NOMO-1 (cell line): ENCODE measurements around the gene SLC4A4.
"Not testable (repeated sequence)": the region's sequence is repeated elsewhere in the genome, so short reads cannot be mapped to it uniquely, and the experiment has no call there.

Experiments used
- DNase-seq, 2 experiments: peaks; one replicate each; lab custom pipeline; 2025; ENCODE audit not compliant: unreplicated experiment in 2 of 2; lab: John Stamatoyannopoulos, UW

The SLC4A4 gene

DNA sequence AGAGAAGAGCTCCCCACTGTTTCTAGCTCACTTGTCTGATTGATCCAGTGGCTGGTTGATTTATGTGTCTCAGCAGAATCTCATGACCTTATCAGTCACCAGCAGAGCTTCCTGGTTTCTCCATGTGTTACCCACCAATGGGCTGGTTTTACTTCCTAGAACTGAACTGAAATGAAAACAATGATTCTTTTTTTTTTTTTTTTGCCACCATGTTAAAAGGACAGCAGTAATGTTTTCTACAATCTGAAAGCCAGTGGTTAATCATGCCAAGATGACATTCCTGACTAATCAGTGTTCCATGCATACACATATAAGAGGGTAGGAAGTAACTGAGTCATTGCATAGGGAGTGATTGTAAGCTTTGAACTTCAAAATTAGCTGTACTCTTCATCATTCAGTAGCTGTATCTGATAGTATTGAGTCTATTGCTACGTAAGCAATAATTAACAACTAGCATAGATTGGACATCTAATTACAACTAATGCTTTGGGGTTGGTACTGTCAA is 67.7 kb downstream of the SLC4A4 start:
- DNase-seq = no peak

- DNase-seq = not testable (repeated sequence)
Measured at GRCh38 chr4:71408961-71409360, 70.1 kb downstream of the SLC4A4 start.

DNA sequence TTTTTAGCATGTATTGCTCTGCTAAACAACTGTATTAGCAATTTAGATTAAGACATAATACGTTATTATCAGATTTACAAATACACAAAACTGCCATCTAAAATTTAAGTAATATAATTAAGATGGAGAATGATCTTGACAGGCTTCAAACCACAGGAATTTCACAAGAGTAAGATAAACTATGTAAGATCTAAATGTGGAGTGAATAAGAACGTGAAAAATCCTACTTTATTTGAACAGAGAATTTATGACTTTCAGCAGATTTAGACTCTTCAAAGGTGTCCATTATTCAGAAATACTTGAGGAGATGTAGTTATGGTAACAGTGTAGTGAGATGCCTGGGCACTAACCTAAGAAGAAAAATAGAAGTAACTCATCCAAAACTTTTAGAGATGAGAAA is 73.2 kb downstream of the SLC4A4 start:
- DNase-seq = no peak

GRCh38 chr4:71415491-71415890 is 76.7 kb downstream of the SLC4A4 start:
- no peak for DNase-seq

DNA sequence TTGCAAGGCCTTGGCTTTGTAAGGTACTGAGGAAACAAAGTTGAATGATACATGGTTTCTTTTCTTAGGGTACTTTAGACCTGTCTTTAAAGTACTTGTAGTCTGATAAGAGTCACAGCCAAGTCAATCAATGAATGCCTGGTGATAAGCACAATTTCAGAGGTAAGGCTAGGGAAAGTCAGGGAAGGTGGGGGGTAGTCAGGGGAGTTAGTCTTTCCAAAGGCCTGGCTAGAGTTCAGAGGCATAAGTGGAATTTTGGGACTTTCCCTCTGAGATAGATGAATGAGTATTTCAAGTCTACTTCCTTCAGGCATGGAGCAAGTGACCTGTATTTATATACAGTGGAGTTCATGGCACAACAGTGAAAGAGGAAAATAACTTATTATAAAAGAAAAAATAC is 78.3 kb downstream of the SLC4A4 start:
- DNase-seq = no peak

DNA sequence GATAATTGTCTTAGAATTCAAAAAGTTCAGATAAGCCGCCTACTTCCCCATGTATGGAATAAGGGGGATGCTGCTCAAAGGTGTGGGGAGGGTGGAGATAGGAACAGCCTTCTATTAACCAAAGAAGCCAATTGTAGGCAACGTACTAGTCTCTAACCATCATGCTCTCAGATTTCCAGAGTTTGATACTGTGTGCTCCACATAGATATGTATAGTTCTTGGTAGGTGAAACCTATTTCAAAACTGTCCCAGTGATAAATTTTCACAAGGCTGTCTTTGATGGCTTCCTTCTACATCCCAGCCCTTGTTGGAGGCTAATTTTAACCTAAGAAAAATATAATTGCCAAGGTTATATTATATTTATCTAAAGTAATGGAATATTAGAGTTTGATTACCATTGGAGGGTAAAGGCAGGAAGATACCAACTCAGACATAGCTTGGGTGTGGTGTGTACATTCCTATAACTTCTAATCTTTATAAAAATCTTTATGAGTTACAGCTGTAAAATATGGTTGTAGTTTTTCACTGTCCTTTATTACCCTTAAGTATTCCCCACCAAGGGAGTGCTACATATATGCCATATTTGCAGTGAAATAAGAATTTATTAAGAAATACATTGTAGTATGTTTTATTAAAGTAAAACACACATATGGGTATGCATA is 87.7 kb downstream of the SLC4A4 start:
- DNase-seq = no peak

DNA sequence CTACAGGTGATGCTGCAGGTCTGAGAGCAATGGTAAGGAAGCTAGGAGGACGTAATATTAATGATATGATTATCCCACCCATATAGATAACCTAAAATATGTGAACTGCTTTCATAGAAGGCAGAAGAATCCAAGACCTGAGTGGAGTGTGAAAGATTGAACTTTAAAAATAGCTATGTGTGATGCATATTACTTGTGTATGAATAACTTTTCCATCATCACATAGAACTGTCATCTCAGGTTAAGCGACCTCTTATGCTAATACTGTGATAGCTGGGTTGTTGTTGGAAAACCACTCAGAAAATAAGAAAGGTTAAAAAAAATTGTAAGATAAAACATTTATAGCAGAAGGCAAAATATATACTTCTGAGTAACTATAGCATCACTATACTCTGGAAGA is 90.3 kb downstream of the SLC4A4 start:
- DNase-seq = no peak

DNA sequence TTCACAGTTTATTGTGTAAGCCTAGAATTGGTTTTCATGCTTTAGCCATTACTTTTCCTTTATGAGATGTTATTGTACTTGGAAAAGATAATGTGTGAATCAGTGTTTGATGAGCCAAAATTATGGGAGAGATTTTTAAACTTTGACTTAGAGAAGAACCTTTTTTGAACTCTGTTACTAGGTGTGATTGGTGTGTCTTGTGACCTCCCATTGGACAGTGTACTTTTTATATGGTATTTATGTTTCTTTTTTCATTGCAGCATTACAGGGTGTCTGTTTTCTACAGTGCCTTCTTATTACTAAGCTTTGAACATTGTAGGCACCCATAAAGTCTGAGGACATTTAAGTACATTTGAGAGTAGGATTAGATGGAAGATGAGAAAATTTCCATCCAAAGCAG is 91.1 kb downstream of the SLC4A4 start:
- no peak for DNase-seq

DNA sequence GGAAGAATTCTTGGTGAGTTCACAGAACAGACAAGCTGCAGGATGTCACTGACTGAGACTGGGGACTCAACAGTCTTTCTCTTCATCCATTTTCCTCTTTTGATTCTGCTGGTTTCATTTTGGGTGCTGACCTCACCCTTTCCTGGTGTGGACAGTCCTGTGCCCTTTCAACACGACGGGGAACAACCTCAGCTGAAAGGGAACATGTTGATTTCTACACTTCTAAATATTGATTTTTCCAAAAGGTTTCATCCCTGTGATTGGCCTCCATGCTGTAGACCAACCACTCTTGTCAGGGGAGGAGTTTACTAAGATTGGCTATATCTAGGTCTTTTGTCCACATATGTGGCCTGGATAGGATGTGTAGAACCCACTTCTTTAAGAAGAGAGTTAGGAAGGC is 91.8 kb downstream of the SLC4A4 start:
- DNase-seq = no peak

DNA sequence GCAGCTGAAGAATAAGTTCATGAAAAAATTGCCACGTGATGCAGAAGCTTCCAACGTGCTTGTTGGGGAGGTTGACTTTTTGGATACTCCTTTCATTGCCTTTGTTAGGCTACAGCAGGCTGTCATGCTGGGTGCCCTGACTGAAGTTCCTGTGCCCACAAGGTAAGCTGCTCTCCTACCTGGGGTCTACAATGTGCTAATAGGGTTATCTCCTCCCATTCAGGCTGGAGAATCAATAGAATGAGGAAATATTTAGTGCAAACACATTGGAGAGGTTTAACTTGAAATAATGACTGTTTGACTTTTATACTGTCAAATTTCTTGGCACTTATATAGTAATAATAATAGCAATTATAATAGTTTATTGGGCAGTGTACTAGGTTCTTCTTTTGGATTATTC is 101.8 kb downstream of the SLC4A4 start:
- DNase-seq = no peak

DNA sequence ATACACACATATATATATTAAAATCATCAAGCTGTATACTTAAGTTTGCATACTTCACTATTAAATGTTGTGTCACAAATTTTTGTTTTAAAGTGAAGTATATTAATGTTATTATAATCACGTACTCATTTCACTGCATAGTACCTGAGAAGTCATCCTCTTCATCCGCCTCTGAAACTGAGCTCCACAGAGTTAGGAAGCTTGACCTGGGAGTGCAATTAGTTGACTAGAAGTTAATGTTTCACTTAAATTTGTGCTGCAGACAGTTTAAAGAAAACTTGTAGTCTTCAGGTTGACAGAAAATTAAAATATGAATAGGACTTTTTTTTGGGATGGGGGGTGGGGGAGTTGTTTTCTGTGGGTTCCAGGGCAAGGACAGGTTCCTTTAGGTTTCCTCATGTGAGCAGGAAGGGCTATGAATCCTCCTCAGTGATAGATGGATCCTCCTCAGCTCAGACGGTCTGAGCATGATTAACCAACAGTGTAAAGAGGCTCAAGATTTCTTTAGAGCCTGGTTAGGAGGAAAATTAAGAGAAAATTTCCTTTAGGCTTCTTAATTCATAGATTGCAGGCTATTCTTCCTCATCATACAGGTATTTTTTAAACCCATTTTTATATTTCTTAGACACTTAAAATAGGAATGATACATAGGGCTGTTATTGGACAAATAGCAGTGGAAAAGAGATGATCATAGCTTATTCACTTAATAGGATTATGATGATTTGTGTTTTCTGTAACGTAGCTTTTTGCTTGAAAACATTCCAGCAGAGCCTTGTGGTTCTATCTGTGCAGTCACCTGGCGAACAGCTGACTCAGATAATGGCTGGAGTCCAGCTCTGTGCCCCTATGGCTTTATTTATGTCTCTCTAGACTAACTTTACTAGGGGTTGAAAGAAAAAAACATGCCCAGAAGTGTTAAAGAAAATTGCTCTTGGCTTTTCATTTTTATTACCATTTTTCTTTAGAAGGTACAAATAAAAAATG is 102.7 kb downstream of the SLC4A4 start:
- no peak for DNase-seq

GRCh38 chr4:71442336-71442735 is 103.5 kb downstream of the SLC4A4 start:
- no peak for DNase-seq

DNA sequence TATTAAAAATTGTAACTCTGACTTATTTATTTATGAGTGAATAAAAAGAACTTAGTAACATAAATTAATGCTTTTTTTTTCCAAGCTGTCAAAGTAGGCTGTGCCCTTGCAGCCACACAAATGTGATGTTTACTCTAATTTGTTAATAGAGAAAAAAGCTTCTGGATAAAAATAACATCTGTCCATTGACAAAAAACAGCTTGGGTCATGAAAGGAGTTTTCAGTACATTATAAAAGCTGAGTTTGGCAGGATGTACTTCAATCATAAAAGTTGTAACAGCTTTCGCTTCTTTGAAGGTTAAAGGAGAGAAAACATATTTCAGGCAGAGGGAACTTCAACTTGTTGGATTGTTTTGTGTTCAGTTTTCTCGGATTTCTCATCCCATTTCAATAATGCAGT is 105.6 kb downstream of the SLC4A4 start:
- no peak for DNase-seq

DNA sequence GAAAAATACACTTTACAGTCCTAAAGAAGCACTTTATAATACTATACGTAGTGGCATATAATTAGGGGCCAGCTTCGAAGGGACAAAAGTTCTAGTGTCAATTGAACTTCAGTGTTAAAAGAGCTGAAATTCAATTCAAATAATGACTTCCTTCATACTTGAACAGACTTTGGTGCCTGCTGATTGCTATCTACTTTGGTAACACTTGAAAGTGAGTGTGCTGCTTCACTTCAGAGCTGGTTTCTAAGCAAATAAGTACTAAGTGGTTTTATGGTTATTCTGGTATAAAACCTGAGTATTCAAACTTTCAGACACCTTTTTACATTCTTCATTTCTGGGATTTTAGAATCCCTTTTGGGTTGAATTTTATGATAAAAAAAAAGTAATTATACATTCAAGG is 107.0 kb downstream of the SLC4A4 start:
- no peak for DNase-seq

GRCh38 chr4:71446479-71447081 is 107.8 kb downstream of the SLC4A4 start:
- DNase-seq = no peak

DNA sequence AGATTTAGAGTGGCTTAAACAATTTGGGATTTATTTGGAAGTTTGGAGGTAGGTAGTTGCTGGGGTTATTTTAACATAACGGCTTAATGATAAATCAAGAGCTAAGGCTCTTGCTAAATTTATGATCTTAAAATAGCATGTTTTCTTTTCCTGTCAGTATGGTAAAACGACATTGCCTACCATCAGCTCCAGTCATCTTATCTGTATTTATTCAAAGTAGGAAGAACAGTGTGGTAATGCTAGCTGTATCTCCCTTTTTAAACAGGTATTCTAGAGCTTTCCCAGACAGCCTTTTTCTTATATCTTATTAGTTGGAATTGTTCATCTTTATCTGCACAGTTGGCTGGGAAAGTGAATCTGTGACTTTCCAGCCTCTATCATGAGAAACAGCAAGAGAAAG is 110.2 kb downstream of the SLC4A4 start:
- DNase-seq = no peak

- DNase-seq = no peak
Measured at GRCh38 chr4:71449878-71450277, 111.1 kb downstream of the SLC4A4 start.

- DNase-seq = no peak
Measured at GRCh38 chr4:71453531-71453930, 114.7 kb downstream of the SLC4A4 start.

GRCh38 chr4:71456841-71457240 is 118.0 kb downstream of the SLC4A4 start:
- no peak for DNase-seq

DNA sequence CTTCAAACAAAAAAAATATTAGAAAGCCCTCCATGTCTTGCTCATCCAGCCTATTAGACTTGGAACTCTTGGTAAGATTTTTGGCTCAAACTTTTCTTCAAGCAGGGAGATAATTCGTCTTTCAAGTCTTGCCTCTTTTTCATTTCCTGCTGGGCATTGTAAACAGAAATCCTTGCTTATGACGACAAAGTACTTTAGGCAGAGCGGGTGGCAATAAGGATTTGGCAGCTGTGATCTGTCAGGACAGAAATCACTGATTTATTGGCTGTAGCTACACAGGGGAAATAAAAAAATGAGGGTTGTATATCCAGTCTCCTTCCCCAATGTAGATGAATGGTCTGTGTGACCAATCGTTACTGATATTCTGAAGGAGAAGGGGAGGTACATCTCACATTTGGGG is 121.6 kb downstream of the SLC4A4 start:
- no peak for DNase-seq

GRCh38 chr4:71461422-71461821 is 122.6 kb downstream of the SLC4A4 start:
- no peak for DNase-seq
